Trophoblast cell (in vitro differentiated cells and primary cell): ENCODE measurements around the gene ATL1.

Experiments used
- DNase-seq, 2 donors: peaks; one replicate each; pipeline ENCODE4 v3.0.0-alpha.2; 2016
- H2AFZ ChIP-seq: 2 replicates; pipeline ENCODE4 v1.6.1; 2013; ENCODE audit warnings: low read length, moderate library complexity, mild to moderate bottlenecking; ENCODE audit not compliant: insufficient read depth, poor library complexity
- H2AK5ac ChIP-seq: 2 replicates; pipeline ENCODE4 v1.6.1; 2013; ENCODE audit warnings: mild to moderate bottlenecking, low read length
- H2BK120ac ChIP-seq: 2 replicates; pipeline ENCODE4 v1.6.1; 2013; ENCODE audit warnings: low read length, mild to moderate bottlenecking, moderate library complexity; ENCODE audit not compliant: insufficient read depth, poor library complexity
- H2BK12ac ChIP-seq: 2 replicates; pipeline ENCODE4 v1.6.1; 2013; ENCODE audit warnings: mild to moderate bottlenecking, low read length, moderate library complexity
- H2BK5ac ChIP-seq: 2 replicates; pipeline ENCODE4 v1.6.1; 2013; ENCODE audit warnings: low read length, low read depth, moderate library complexity, mild to moderate bottlenecking; ENCODE audit not compliant: poor library complexity
- H3K14ac ChIP-seq: 2 replicates; pipeline ENCODE4 v1.6.1; 2013; ENCODE audit warnings: mild to moderate bottlenecking, low read length
- H3K18ac ChIP-seq: 2 replicates; pipeline ENCODE4 v1.6.1; 2013; ENCODE audit warnings: mild to moderate bottlenecking, low read length
- H3K23ac ChIP-seq: 2 replicates; pipeline ENCODE4 v1.6.1; 2013; ENCODE audit warnings: low read length
- H3K27ac ChIP-seq: 2 replicates; pipeline ENCODE4 v1.5.1; 2013; ENCODE audit warnings: low read depth, mild to moderate bottlenecking, inconsistent platforms, low read length, moderate library complexity
- H3K27me3 ChIP-seq: 2 replicates; pipeline ENCODE4 v1.6.1; 2013; ENCODE audit warnings: inconsistent platforms, mild to moderate bottlenecking, low read length, moderate library complexity; ENCODE audit not compliant: insufficient read depth
- H3K36me3 ChIP-seq, 2 experiments: 1 replicate in 1 of 2; 2 replicates in 1 of 2; pipeline ENCODE4 v1.6.1; 2013; ENCODE audit warnings: low read length in 2 of 2, mild to moderate bottlenecking in 2 of 2, moderate library complexity in 1 of 2; ENCODE audit not compliant: insufficient read depth in 2 of 2, control insufficient read depth in 1 of 2
- H3K4ac ChIP-seq: 2 replicates; pipeline ENCODE4 v1.6.1; 2013; ENCODE audit warnings: low read depth, mild to moderate bottlenecking, low read length, moderate library complexity
- H3K4me1 ChIP-seq, 2 experiments: 1 replicate in 1 of 2; 2 replicates in 1 of 2; pipeline ENCODE4 v1.6.1; 2013; ENCODE audit warnings: low read length in 2 of 2, mild to moderate bottlenecking in 2 of 2, moderate library complexity in 1 of 2; ENCODE audit not compliant: insufficient read depth in 2 of 2, control insufficient read depth in 1 of 2
- H3K4me2 ChIP-seq: 2 replicates; pipeline ENCODE4 v1.6.1; 2013; ENCODE audit warnings: inconsistent platforms, mild to moderate bottlenecking, low read length, moderate library complexity
- H3K4me3 ChIP-seq: 2 replicates; pipeline ENCODE4 v1.5.1; 2013; ENCODE audit warnings: mild to moderate bottlenecking, low read depth, low read length, inconsistent platforms
- H3K79me1 ChIP-seq: one replicate; pipeline ENCODE4 v1.6.1; 2013; ENCODE audit warnings: low read length
- H3K79me2 ChIP-seq: 2 replicates; pipeline ENCODE4 v1.6.1; 2013; ENCODE audit warnings: low read length, mild to moderate bottlenecking; ENCODE audit not compliant: control insufficient read depth, insufficient read depth, poor library complexity
- H3K9ac ChIP-seq: 2 replicates; pipeline ENCODE4 v1.6.1; 2013; ENCODE audit warnings: mild to moderate bottlenecking, low read length
- H3K9me3 ChIP-seq: 2 replicates; pipeline ENCODE4 v1.6.1; 2013; ENCODE audit warnings: low read depth, mild to moderate bottlenecking, control low read depth, inconsistent platforms, low read length; ENCODE audit not compliant: insufficient read depth
- H4K12ac ChIP-seq: 2 replicates; pipeline ENCODE4 v1.6.1; 2013; ENCODE audit warnings: low read depth, mild to moderate bottlenecking, low read length, moderate library complexity
- H4K8ac ChIP-seq: 2 replicates; pipeline ENCODE4 v1.6.1; 2013; ENCODE audit warnings: low read depth, mild to moderate bottlenecking, low read length, moderate library complexity
- H4K91ac ChIP-seq: one replicate; pipeline ENCODE4 v1.6.1; 2013; ENCODE audit warnings: low read depth, mild to moderate bottlenecking, low read length, moderate library complexity
- WGBS: extraction: QIAGEN DNeasy Blood & Tissue Kit; methylation state at CpG from one replicate; pipeline ENCODE4 v1.1.7; 2013; ENCODE audit warnings: missing lambda C conversion rate; ENCODE audit not compliant: insufficient read length, insufficient coverage; ENCODE audit errors: extremely low coverage; 5-methylcytosine and 5-hydroxymethylcytosine counted together

The ATL1 gene

DNA sequence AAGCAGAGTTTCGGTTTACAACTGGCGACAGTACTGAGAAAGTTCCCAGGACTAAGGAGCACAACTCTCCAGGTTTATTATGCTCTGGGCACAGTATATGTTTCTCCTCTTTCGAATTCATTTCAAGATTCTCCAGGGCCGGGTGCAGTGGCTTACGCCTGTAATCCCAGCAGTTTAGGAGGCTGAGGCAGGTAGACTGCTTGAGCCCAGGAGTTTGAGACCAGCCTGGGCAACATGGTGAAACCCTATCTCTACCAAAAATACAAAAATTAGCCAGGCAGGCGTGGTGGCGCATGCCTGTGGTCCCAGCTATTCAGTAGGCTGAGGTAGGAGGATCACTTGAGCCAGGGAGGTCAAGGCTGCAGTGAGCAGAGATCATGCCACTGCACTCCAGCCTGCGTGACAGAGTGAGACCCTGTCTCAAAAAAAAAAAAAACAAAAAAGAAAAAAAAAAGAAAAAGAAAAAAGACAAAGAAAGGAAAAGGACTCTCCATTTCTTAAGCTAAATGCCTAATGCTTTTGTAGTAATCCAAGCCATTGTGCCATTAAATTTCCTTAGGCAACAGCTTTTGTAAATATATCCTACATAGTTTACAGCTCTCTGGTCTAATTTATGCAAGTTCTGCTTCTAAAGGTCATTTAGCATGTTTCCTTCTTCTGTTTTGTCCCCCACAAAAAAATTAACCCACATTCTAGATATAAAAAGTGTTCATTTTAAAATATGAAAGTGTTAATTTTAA, 34.8 kb downstream of the ATL1 start:
- H4K8ac ChIP-seq: no peak overlapping the region

DNA sequence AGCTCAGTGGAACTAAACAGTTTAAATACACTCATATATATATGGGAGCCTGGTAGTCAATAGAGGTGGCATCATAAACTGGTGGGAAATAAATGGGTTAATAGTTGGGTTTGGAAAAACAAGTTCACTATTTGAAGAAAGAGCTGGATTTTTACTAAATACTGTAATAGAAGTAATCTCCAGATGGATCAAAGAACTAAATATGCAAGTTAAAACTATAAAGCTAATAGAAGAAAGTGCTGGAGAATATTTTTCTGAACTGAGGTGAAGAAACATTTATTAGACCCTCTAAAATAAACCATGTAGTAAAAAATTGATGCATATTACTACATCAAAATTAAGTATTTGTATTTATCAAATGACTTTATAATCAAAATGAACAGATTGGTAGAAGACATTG, 38.8 kb downstream of the ATL1 start:
- H2BK12ac ChIP-seq: no peak overlapping the region
- H3K4me1 ChIP-seq: no peaks in the 10 kb centered on the region
- H3K79me1 ChIP-seq: peaks cover 2% of the 10 kb centered on the region
- no peak overlapping the region for H3K27ac ChIP-seq
- H3K9ac ChIP-seq: no peak overlapping the region
- no peak overlapping the region for H3K4me3 ChIP-seq
- no peak overlapping the region for H3K18ac ChIP-seq
- H3K14ac ChIP-seq: no peak overlapping the region
- H2BK120ac ChIP-seq: no peak overlapping the region
- H2BK5ac ChIP-seq: no peak overlapping the region
- no peak overlapping the region for H4K12ac ChIP-seq
- no peak overlapping the region for H3K4me2 ChIP-seq
- H3K23ac ChIP-seq: no peak overlapping the region
- H4K8ac ChIP-seq: no peak overlapping the region
- no peak overlapping the region for H2AFZ ChIP-seq
- H3K27me3 ChIP-seq: no peaks in the 10 kb centered on the region
- H3K36me3 ChIP-seq: no peaks in the 10 kb centered on the region
- DNase-seq: no peak
- no peak overlapping the region for H3K4ac ChIP-seq
- no peak overlapping the region for H2AK5ac ChIP-seq
- no peak overlapping the region for H4K91ac ChIP-seq
- no peaks in the 10 kb centered on the region for H3K9me3 ChIP-seq
- no peaks in the 10 kb centered on the region for H3K79me2 ChIP-seq

More for the DNA sequence above, 34.8 kb downstream of the ATL1 start:
- Histone ChIP-seq H3K14ac (no peak overlapping the region), H2BK120ac (no peak overlapping the region), H3K79me1 (no peaks in the 10 kb centered on the region), H3K4ac (no peak overlapping the region), H3K23ac (no peak overlapping the region), H3K4me2 (no peak overlapping the region), H2BK5ac (no peak overlapping the region), H3K4me3 (no peak overlapping the region), H3K9ac (no peak overlapping the region), H3K27ac (no peak overlapping the region), H3K27me3 (no peaks in the 10 kb centered on the region), H3K36me3 (no peaks in the 10 kb centered on the region), H3K18ac (no peak overlapping the region), H3K79me2 (no peaks in the 10 kb centered on the region), H3K4me1 (no peaks in the 10 kb centered on the region), H2AFZ (no peak overlapping the region), H2BK12ac (no peak overlapping the region), H3K9me3 (no peaks in the 10 kb centered on the region), H2AK5ac (no peak overlapping the region), H4K91ac (no peak overlapping the region), H4K12ac (no peak overlapping the region)
- DNase-seq: no peak
- WGBS: no CpG with 5 or more reads among the region's 8 CpGs

DNA sequence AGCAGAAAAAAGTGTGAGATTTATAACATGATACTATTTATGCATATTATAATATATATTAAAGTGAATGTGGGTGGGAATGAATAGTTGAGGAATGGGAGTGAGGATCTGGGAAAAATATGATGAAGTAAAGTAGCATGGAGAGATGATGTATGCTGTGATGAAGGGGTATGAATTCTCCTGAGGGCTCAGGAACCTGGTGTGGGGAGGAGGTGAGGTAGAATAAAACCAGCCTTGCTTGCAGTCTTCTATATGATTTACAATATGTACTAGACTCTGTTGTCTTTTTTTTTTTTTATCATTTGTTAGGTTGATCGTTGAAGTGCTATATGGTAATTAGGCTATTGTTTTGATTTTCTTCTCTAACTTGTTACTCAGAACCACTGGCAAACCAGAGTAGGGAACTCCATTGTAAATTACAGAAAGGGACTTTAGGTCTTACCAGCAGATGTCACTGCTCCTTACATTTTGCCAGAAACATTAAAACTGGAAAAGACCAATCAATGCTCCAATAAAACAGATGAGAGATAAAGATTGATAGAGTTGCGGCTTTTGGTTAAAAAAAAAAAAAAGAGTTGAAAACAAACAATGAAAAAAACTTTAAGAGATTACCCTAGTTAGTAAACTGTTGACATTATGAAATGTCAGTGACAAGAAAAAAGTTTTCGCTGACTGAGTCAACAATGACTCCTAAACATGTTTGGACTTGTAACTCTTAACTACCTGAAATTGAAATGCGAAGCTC, 39.9 kb downstream of the ATL1 start:
- H3K4me1 ChIP-seq: no peaks in the 10 kb centered on the region
- H4K91ac ChIP-seq: no peak overlapping the region
- H3K36me3 ChIP-seq: no peaks in the 10 kb centered on the region
- H3K27me3 ChIP-seq: no peaks in the 10 kb centered on the region
- H3K79me1 ChIP-seq: peaks cover 2% of the 10 kb centered on the region
- no peak overlapping the region for H3K4me3 ChIP-seq
- no peak overlapping the region for H3K4ac ChIP-seq
- H2AFZ ChIP-seq: no peak overlapping the region
- no peak overlapping the region for H2AK5ac ChIP-seq
- no peak overlapping the region for H2BK12ac ChIP-seq
- H3K14ac ChIP-seq: no peak overlapping the region
- H4K8ac ChIP-seq: no peak overlapping the region
- H3K23ac ChIP-seq: no peak overlapping the region
- no peak overlapping the region for H4K12ac ChIP-seq
- no peak overlapping the region for H3K18ac ChIP-seq
- no peak overlapping the region for H2BK5ac ChIP-seq
- H3K9ac ChIP-seq: no peak overlapping the region
- no peaks in the 10 kb centered on the region for H3K9me3 ChIP-seq
- H3K27ac ChIP-seq: no peak overlapping the region
- peak in 1 of 2 donors; percentile 61 for DNase-seq
- no CpG with 5 or more reads among the region's 4 CpGs for WGBS
- no peaks in the 10 kb centered on the region for H3K79me2 ChIP-seq
- H2BK120ac ChIP-seq: no peak overlapping the region
- H3K4me2 ChIP-seq: no peak overlapping the region

DNA sequence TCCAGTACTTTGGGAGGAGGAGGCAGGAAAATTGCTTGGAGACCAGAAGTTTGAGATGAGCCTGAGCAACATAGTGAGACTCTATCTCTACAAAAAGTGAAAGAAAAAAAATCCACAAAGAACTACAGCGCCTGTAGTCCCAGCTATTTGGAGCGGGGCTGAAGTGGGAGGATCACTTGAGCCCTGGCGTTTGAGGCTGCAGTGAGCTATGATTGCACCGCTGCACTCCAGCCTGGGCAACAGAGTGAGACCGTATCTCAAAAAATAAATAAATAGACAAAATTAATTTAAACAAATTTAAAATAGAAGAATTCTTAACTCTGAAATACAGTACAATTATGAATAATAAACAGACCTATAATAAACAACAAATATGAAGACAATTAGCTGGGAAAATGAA, 40.9 kb downstream of the ATL1 start:
- no peaks in the 10 kb centered on the region for H3K79me2 ChIP-seq
- H3K9ac ChIP-seq: no peak overlapping the region
- no peak overlapping the region for H4K91ac ChIP-seq
- no peak overlapping the region for H3K14ac ChIP-seq
- H3K18ac ChIP-seq: no peak overlapping the region
- peak; percentile 7 to 48 for DNase-seq
- H3K9me3 ChIP-seq: no peaks in the 10 kb centered on the region
- no peaks in the 10 kb centered on the region for H3K4me1 ChIP-seq
- H3K4me3 ChIP-seq: no peak overlapping the region
- H2BK12ac ChIP-seq: no peak overlapping the region
- H2BK5ac ChIP-seq: no peak overlapping the region
- no peak overlapping the region for H3K23ac ChIP-seq
- H2AFZ ChIP-seq: no peak overlapping the region
- peaks cover 2% of the 10 kb centered on the region for H3K79me1 ChIP-seq
- no peak overlapping the region for H2AK5ac ChIP-seq
- H4K12ac ChIP-seq: no peak overlapping the region
- WGBS: no CpG with 5 or more reads among the region's 5 CpGs
- no peaks in the 10 kb centered on the region for H3K36me3 ChIP-seq
- no peak overlapping the region for H3K27ac ChIP-seq
- H3K4me2 ChIP-seq: no peak overlapping the region
- H3K4ac ChIP-seq: no peak overlapping the region
- no peak overlapping the region for H4K8ac ChIP-seq
- H2BK120ac ChIP-seq: no peak overlapping the region
- no peaks in the 10 kb centered on the region for H3K27me3 ChIP-seq
